ENCODE data around the gene FOXP1. TPM values are rescaled to one million over a fixed set of nuclear protein-coding genes. Genes with fewer than 3 reads are reported as not detected.

FOXP1 gene
- total and polyA plus RNA-seq, 9 of the 15 experiments (the other 6 are each of a cell fraction or from before 2014, with no cell fraction given): 7.7 to 34.5 (median 13.7) TPM

DNA sequence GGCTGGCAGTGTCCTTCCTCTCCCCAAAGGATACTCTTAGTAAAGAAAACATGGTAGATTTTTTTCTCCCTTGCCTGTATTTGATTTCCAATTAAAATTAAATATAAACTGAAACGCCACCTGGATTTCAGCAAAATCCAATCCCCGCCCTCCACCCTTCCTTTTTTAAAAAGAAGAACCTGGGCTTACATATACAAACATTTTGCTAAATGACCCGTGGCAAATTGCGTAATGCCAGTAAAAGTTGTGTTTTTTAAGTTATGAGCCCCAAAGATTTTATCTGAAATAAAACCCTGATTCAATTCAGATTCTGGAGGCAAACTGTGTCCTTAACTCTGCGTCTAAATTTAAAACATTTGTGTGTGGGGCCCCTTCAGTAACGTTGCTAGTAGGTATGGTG lies 403.0 kb downstream of the FOXP1 start (continued):
- TF ChIP-seq, protein P1, sequence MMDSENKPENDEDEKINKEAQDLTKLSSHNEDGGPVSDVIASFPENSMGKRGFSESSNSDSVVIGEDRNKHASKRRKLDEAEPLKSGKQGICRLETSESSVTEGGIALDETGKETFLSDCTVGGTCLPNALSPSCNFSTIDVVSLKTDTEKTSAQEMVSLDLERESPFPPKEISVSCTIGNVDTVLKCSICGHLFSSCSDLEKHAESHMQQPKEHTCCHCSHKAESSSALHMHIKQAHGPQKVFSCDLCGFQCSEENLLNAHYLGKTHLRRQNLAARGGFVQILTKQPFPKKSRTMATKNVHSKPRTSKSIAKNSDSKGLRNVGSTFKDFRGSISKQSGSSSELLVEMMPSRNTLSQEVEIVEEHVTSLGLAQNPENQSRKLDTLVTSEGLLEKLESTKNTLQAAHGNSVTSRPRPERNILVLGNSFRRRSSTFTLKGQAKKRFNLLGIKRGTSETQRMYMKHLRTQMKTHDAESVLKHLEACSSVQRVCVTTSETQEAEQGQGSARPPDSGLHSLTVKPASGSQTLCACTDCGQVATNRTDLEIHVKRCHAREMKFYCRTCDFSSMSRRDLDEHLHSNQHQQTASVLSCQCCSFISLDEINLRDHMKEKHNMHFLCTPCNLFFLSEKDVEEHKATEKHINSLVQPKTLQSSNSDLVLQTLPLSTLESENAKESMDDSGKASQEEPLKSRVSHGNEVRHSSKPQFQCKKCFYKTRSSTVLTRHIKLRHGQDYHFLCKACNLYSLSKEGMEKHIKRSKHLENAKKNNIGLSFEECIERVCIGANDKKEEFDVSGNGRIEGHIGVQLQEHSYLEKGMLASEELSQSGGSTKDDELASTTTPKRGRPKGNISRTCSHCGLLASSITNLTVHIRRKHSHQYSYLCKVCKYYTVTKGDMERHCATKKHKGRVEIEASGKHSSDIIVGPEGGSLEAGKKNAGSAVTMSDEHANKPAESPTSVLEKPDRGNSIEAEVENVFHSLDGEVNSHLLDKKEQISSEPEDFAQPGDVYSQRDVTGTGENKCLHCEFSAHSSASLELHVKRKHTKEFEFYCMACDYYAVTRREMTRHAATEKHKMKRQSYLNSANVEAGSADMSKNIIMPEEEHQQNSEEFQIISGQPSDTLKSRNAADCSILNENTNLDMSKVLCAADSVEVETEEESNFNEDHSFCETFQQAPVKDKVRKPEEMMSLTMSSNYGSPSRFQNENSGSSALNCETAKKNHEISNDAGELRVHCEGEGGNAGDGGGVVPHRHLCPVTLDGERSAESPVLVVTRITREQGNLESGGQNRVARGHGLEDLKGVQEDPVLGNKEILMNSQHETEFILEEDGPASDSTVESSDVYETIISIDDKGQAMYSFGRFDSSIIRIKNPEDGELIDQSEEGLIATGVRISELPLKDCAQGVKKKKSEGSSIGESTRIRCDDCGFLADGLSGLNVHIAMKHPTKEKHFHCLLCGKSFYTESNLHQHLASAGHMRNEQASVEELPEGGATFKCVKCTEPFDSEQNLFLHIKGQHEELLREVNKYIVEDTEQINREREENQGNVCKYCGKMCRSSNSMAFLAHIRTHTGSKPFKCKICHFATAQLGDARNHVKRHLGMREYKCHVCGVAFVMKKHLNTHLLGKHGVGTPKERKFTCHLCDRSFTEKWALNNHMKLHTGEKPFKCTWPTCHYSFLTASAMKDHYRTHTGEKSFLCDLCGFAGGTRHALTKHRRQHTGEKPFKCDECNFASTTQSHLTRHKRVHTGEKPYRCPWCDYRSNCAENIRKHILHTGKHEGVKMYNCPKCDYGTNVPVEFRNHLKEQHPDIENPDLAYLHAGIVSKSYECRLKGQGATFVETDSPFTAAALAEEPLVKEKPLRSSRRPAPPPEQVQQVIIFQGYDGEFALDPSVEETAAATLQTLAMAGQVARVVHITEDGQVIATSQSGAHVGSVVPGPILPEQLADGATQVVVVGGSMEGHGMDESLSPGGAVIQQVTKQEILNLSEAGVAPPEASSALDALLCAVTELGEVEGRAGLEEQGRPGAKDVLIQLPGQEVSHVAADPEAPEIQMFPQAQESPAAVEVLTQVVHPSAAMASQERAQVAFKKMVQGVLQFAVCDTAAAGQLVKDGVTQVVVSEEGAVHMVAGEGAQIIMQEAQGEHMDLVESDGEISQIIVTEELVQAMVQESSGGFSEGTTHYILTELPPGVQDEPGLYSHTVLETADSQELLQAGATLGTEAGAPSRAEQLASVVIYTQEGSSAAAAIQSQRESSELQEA (IDR thresholded peaks at IDR 0.05; ENCODE audit: low read depth): no peak
- TF ChIP-seq MCM2 (IDR thresholded peaks at IDR 0.05; ENCODE audit: low read depth) (no peak), KLF6 (CRISPR knock-in tag; IDR thresholded peaks at IDR 0.05; ENCODE audit: borderline replicate concordance) (no peak)

DNA sequence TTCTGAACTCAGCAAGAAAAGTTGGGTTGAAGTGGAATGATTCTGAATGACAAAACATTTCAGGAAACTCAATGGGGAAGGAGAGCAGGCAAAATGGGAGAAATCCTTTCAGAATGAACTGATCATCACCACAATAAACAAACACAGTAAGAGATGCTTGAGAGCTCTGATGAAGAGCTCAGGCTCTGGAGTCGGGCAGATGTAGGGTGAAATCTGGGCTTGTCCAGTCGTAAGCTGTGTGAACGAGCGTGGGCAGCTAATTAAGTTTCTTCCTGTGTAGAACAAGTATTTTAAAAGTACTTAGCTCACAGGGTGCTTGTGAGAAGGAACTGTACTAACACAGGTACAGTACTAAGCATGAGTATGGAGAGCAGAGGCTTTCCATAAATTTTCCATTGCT lies 406.2 kb downstream of the FOXP1 start:
- FAIRE-seq (no peak), DNase-seq (ENCODE audit: extremely low read depth in 1 of 4, low spot score in 3 of 4) (no peak), ATAC-seq (no peak)
- CTCF ChIA-PET (ENCODE audit: low intra/inter-chr PET ratio): no interaction called here
- H3K9me1 ChIP-seq (ENCODE audit: control insufficient read depth, insufficient read depth, low read length): no peaks in the 10 kb centered on the region
- intact Hi-C loops (cut with micrococcal nuclease) (no loop called here), in situ Hi-C loops (cut with MboI) (no loop called here)
- H3K9me3 ChIP-seq (replicated peaks; ENCODE audit: control insufficient read depth, insufficient read depth, low read depth, low read length): no peaks in the 10 kb centered on the region
- no peaks in the 10 kb centered on the region; a peak in 1 of 5 replicates for H3K4me1 ChIP-seq (replicated peaks in 1 of 2; ENCODE audit: control insufficient read depth in 2 of 2, insufficient read depth in 2 of 2, low read length in 2 of 2)
- H3K27ac ChIP-seq (ENCODE audit: extremely low read depth, low read depth, low read length): no peak overlapping the region
- no peaks in the 10 kb centered on the region for H3K27me3 ChIP-seq (ENCODE audit: control insufficient read depth in 2 of 2, insufficient read depth in 2 of 2, low read length in 2 of 2)
- POLR2A ChIA-PET: no interaction called here
- H3K36me3 ChIP-seq (ENCODE audit: control insufficient read depth, insufficient read depth, low read length): no peaks in the 10 kb centered on the region
- BruUV-seq (replicated peaks): no TSS peak
- H4K20me1 ChIP-seq (replicated peaks; ENCODE audit: control insufficient read depth, insufficient read depth, low read length): no peaks in the 10 kb centered on the region
- H3K9ac ChIP-seq (ENCODE audit: insufficient read depth in 1 of 2, low read depth in 2 of 2, low read length in 2 of 2): no peak overlapping the region
- TF ChIP-seq, protein P2, sequence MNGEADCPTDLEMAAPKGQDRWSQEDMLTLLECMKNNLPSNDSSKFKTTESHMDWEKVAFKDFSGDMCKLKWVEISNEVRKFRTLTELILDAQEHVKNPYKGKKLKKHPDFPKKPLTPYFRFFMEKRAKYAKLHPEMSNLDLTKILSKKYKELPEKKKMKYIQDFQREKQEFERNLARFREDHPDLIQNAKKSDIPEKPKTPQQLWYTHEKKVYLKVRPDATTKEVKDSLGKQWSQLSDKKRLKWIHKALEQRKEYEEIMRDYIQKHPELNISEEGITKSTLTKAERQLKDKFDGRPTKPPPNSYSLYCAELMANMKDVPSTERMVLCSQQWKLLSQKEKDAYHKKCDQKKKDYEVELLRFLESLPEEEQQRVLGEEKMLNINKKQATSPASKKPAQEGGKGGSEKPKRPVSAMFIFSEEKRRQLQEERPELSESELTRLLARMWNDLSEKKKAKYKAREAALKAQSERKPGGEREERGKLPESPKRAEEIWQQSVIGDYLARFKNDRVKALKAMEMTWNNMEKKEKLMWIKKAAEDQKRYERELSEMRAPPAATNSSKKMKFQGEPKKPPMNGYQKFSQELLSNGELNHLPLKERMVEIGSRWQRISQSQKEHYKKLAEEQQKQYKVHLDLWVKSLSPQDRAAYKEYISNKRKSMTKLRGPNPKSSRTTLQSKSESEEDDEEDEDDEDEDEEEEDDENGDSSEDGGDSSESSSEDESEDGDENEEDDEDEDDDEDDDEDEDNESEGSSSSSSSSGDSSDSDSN (IDR thresholded peaks at IDR 0.05; ENCODE audit: borderline replicate concordance in 1 of 2, low read depth in 2 of 2, low read length in 2 of 2): no peak
- TF ChIP-seq ELF4 (CRISPR knock-in tag; IDR thresholded peaks at IDR 0.05): no peak
- H3K4me2 ChIP-seq (ENCODE audit: insufficient read depth, low read length): no peak overlapping the region
- H2AFZ ChIP-seq (ENCODE audit: low read depth, low read length): no peak overlapping the region
- H3K4me3 ChIP-seq: no peak overlapping the region
- 86% methylated on average over 4 of the region's 4 CpGs for WGBS (ENCODE audit: insufficient coverage, low coverage, missing lambda C conversion rate)
- no peaks in the 10 kb centered on the region for H3K79me2 ChIP-seq (ENCODE audit: control insufficient read depth, insufficient read depth, low read length)
